ES-I3 (cell line): ENCODE data around the gene PCDH9.

ENCODE experiments used
- H3K36me3 ChIP-seq: 2 replicates; pipeline ENCODE4 v1.6.1; 2013; ENCODE audit warnings: mild to moderate bottlenecking, low read length, control low read depth, moderate library complexity; ENCODE audit not compliant: insufficient read depth
- H3K4me1 ChIP-seq: 2 replicates; pipeline ENCODE4 v1.6.1; 2013; ENCODE audit warnings: mild to moderate bottlenecking, control low read depth, low read length; ENCODE audit not compliant: insufficient read depth
- H3K9ac ChIP-seq: 2 replicates; pipeline ENCODE4 v1.6.1; 2013; ENCODE audit warnings: low read depth, mild to moderate bottlenecking, low read length, moderate library complexity
- H3K9me3 ChIP-seq: 2 replicates; pipeline ENCODE4 v1.6.1; 2013; ENCODE audit warnings: mild to moderate bottlenecking, low read length, moderate library complexity; ENCODE audit not compliant: control insufficient read depth, insufficient read depth

Gene PCDH9

GRCh38 chr13:67062160-67062559, 168.0 kb downstream of the PCDH9 start:
- no peaks in the 10 kb centered on the region for H3K36me3 ChIP-seq
- no peaks in the 10 kb centered on the region for H3K4me1 ChIP-seq
- H3K9me3 ChIP-seq: no peaks in the 10 kb centered on the region
- H3K9ac ChIP-seq: no peak overlapping the region

- no peak overlapping the region for H3K9ac ChIP-seq
- H3K9me3 ChIP-seq: no peaks in the 10 kb centered on the region
- no peaks in the 10 kb centered on the region for H3K36me3 ChIP-seq
- H3K4me1 ChIP-seq: no peaks in the 10 kb centered on the region
These were observed 168.4 kb downstream of the PCDH9 start for GRCh38 chr13:67061750-67062149.

DNA sequence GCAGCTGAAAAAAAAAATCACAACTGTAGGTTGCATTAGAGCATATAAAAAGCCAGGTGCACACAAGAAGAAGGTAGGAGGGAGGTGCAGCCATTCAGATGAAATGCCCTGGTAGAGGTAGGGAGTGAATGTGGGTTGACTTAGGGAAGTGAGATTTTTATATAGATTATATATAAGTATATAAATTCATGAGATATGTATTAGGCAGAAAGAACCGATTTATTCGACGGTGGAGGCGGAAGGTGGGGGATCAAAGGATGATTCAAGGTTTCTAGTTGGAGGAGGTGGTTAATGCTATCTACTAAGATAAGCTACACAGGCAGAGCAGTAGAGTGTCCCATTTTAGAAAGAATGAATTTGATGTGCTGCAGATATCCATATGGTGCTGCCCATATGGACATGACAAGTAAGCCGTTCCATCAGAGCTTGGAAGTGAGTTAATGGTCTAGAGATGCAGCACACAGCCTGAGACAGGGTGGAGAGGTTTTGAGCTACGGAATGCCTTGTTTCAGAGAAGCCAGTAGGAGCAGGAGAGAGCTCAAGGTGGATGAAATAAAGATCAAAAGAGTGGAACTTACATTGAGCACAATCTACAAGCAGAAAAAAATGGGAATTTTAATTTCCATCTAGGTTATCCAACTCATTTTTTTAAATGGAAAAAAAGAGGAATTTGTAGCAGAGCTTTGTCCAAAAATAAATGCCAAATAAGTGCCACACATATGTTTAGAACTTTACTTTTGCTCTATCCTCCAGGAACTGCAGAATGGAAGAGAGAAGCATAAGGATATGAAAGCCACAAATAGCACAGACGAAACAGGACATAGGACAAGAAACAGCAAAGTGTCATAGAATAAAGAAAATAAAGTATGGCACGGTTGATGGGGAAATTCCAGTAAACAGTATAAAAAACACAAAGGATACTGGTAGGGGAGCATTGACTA, 177.3 kb downstream of the PCDH9 start:
- Histone ChIP-seq H3K9ac (no peak overlapping the region), H3K9me3 (no peaks in the 10 kb centered on the region), H3K4me1 (peaks cover 6% of the 10 kb centered on the region; the same call in 1 of the 2 replicates), H3K36me3 (no peaks in the 10 kb centered on the region)

DNA sequence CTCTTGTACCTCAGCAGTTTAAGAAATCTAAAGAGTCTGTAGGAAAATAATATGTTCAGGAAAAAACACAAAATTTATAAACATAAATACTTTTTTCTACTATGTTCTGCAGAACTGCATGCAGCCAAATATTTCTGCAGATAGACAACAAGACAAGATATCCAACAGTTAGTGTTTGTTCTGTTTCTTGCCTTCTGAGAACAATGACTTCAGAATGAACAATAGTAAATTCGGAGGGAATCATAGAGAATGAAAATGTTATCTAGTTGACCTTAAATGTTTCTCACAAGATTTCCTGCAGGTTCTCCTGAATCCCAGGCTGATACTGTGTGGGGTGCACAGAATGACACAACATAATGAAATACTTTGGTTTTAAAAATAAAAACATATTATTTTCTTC, 180.4 kb downstream of the PCDH9 start:
- H3K4me1 ChIP-seq: peaks cover 6% of the 10 kb centered on the region; the same call in 1 of the 2 replicates
- no peak overlapping the region for H3K9ac ChIP-seq
- H3K36me3 ChIP-seq: no peaks in the 10 kb centered on the region
- 0 out of 2 replicates have a peak, but pooled peaks cover 2% of the 10 kb centered on the region for H3K9me3 ChIP-seq

- H3K36me3 ChIP-seq: no peaks in the 10 kb centered on the region
- no peak overlapping the region for H3K9ac ChIP-seq
- H3K4me1 ChIP-seq: peaks cover 6% of the 10 kb centered on the region; the same call in 1 of the 2 replicates
- 0 out of 2 replicates have a peak, but pooled peaks cover 2% of the 10 kb centered on the region for H3K9me3 ChIP-seq
These were observed 181.3 kb downstream of the PCDH9 start for GRCh38 chr13:67048821-67049150.

DNA sequence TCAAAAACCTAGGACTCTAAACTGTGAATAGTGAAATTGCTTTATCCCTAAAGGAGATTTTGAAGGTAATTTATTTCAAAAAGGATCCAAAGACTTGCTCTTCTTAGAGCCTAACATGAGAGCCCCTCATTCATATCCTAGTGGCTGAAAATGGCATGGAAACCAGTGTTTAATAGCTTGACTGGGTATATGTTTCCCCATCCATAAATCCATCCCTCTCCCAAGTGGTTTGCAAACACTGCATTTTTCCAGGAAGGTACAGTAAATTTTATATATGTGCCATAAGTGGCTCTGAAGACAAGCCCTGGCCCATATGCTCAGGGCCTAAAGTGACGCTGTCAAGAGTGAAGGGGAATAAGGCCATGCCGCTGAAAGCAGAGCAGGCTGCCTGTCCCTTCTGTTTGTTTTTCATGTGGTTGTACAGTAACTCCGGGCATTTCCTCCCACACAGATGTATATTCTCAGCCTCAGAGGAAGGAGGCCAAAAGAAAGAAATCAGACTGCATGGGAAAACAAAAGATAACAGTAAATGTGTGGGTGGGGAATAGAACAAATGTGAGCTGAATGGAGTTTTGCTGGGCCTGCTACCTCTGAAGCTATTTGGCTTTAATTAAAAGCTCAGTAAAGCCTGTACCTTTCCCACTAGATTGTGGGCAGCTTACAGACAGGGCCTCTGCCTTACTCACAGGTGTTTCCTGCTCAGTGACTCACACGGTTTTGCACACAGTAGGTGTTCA, 181.9 kb downstream of the PCDH9 start:
- H3K9me3 ChIP-seq: 0 out of 2 replicates have a peak, but pooled peaks cover 2% of the 10 kb centered on the region
- no peak overlapping the region for H3K9ac ChIP-seq
- H3K4me1 ChIP-seq: peaks cover 6% of the 10 kb centered on the region; the same call in 1 of the 2 replicates
- no peaks in the 10 kb centered on the region for H3K36me3 ChIP-seq

- Histone ChIP-seq H3K9me3 (0 out of 2 replicates have a peak, but pooled peaks cover 2% of the 10 kb centered on the region), H3K9ac (no peak overlapping the region)
These were observed 184.8 kb downstream of the PCDH9 start for GRCh38 chr13:67045357-67045756.

DNA sequence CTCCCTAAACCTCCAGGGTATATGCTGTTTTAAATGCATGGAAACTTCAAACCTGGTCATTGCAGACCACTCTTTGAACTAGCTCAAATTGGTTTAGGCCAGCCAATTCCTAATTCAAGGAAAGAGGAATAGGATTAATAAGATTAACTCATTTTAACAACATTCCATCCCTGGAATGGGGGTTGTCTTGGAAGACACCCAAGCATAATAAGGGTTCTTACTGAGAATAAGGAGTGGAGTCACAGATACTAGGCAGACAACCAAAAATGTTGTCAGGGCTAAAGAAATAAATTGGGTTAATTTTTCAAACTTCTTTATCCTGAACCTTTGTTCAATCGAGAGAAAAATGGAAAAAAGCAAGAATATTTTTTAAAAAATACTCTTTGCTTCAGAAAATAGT, 186.2 kb downstream of the PCDH9 start:
- Histone ChIP-seq H3K36me3 (no peaks in the 10 kb centered on the region), H3K9ac (no peak overlapping the region), H3K9me3 (0 out of 2 replicates have a peak, but pooled peaks cover 2% of the 10 kb centered on the region), H3K4me1 (peaks cover 6% of the 10 kb centered on the region; the same call in 1 of the 2 replicates)

More at GRCh38 chr13:67045357-67045756, 184.8 kb downstream of the PCDH9 start:
- H3K4me1 ChIP-seq: peaks cover 6% of the 10 kb centered on the region; the same call in 1 of the 2 replicates
- H3K36me3 ChIP-seq: no peaks in the 10 kb centered on the region

DNA sequence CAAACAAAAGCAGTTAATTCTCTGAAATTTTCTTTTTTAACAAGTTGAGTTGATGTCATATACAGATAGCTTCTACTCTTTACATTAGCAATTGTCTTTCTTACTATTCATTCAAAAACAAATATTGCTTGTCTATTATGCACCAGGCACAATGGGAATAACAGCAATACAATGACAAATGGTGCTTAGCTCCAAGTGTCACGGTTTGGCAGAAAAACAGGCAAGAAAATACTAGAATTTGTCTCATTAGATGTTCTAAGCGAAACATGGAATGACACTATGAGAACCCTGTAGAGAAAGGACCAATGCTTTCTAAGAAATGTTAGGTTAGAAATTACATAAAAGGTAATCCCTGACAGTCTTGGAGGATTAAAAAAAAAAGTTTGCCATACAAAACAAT, 187.6 kb downstream of the PCDH9 start:
- no peaks in the 10 kb centered on the region for H3K4me1 ChIP-seq
- no peak overlapping the region for H3K9ac ChIP-seq
- H3K36me3 ChIP-seq: no peaks in the 10 kb centered on the region
- H3K9me3 ChIP-seq: 0 out of 2 replicates have a peak, but pooled peaks cover 2% of the 10 kb centered on the region

DNA sequence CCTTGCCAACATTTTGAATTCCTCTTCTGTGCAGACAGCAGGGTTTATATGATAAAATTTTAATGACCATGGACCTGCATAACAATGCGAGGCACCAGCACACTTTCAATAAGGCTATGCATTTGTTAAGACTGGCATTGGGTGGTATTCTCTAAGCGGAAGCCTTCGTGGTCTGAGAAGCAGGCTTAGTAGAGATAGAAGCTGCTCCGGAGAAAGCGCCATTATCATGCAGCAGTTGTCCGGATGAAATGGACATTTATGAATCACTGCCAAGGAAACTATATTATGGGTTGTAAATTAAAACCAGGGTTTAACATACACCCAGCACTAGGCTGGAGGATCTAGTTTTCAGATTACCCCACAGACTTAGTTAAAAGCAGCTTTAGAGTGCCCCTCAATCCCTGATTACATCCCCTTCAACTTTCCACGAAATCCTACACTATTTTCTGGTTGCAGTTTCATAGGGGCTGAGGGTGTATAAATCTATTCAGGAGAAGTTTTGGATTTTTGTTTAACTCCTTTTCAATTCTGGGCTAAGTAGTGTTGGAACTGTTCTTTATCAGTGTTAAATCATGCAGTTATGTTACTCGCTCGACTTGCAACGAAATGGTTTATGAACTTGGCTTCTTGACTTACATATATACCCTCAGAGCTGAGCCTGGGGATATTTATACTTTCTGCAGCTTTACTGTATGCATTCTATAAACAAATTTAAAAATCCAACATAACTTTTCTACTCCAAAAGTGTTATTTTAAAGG, 193.3 kb downstream of the PCDH9 start:
- H3K9ac ChIP-seq: no peak overlapping the region
- H3K4me1 ChIP-seq: no peaks in the 10 kb centered on the region
- H3K9me3 ChIP-seq: no peaks in the 10 kb centered on the region
- H3K36me3 ChIP-seq: no peaks in the 10 kb centered on the region

- H3K4me1 ChIP-seq: no peaks in the 10 kb centered on the region
These were observed 197.0 kb downstream of the PCDH9 start for GRCh38 chr13:67033170-67033569.

GRCh38 chr13:67023130-67023876, 206.8 kb downstream of the PCDH9 start:
- Histone ChIP-seq H3K4me1 (peaks cover 15% of the 10 kb centered on the region; the same call in 1 of the 2 replicates), H3K9me3 (no peaks in the 10 kb centered on the region), H3K36me3 (no peaks in the 10 kb centered on the region), H3K9ac (no peak overlapping the region)

More at GRCh38 chr13:67033170-67033569, 197.0 kb downstream of the PCDH9 start:
- Histone ChIP-seq H3K36me3 (no peaks in the 10 kb centered on the region), H3K9me3 (no peaks in the 10 kb centered on the region), H3K9ac (no peak overlapping the region)

DNA sequence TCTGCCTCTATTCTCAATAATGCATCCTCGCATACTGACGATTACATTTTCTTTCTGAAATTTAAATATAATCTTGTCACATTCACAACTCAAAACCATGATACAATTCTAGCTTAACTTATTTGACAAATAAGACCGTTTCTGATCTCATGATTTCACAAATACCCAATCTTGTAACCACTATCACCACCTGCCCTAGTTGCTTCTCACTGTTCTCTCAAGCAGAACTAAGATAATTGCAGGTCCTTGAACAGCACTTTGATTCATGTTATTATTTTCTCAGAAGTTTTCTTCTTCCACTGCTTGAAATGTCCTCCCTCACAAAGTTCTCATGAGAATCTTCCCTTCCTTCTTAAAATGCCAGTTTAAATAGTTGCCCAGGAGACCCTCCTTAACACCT, 211.4 kb downstream of the PCDH9 start:
- Histone ChIP-seq H3K9ac (no peak overlapping the region), H3K4me1 (peaks cover 11% of the 10 kb centered on the region; the same call in 1 of the 2 replicates), H3K9me3 (no peaks in the 10 kb centered on the region), H3K36me3 (no peaks in the 10 kb centered on the region)
